Retina (tissue), 1 donor: ENCODE results near the gene FN1.
"Not testable (repeated sequence)": the region's sequence is repeated elsewhere in the genome, so short reads cannot be mapped to it uniquely, and the experiment has no call there.

Source experiments
- DNase-seq: peaks from one replicate; pipeline ENCODE4 v3.0.0-alpha.2; 2016

Gene FN1

DNA sequence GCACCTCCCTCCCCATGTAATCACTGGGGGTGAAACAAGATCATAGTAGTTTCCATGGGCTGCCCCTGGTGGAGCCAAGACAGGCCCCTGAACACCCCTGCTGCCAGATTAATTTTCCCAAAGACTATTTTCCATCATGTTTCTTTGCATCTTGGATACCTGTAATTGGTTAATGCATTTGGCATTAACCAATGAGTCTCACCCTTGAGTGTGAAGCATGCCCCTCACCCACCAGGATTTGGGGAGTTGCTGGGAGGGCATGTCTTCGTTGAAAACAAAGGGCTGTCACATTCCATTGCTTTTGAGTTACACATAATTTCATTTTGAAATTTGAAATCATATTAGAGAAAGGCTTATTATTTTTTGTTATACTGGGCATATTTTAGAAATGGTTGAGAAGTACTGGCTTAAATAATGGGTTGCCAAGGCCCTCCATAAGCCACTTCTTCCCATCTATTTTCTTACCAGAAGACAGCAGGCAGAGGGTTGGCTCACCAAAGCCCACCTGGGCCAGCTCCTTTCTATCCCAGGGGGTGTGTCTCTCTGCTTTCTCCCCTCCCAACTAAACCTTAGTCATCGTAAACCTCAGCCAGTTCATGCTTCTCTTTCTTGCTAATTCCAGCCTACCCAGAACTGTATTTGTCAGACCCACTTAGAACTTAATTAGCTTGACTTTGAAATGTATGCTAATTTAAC is 72.3 kb downstream of the FN1 start:
- DNase-seq = no peak

DNA sequence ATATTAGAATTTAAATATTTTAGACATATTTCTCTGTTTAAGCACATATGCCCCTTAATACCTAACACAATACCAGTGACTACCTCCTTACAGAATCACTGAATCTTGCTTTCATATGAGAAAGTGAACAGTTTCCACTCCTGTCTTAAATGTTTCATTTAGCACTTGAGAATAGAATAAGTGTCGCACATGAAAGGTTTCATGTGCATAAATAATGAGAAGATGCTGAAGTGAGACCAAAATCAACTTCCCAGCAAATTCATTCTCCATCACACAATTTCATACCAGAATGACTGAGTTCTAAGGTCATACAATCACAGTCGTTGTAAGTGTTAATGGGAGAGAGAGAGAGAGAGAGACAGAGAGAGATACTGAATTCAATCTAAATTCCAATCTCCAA is 72.8 kb downstream of the FN1 start:
- no peak for DNase-seq

DNA sequence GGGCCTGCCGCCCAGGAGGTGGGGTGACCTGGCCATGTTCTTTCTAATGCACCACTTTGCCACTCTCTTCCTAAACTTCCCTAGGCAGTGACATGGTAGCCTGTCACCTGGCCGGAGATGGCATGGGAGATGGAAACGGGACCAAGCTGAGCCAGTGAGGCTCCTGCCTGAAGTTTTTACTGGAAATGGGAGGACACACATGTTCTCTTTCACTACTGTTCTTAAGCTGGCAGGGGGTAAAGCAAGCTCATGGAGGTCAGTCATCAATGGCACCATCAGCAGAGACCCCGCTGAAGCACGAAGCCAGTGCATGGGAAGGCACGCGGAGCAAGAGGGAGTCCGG is 73.3 kb downstream of the FN1 start:
- DNase-seq = no peak

DNA sequence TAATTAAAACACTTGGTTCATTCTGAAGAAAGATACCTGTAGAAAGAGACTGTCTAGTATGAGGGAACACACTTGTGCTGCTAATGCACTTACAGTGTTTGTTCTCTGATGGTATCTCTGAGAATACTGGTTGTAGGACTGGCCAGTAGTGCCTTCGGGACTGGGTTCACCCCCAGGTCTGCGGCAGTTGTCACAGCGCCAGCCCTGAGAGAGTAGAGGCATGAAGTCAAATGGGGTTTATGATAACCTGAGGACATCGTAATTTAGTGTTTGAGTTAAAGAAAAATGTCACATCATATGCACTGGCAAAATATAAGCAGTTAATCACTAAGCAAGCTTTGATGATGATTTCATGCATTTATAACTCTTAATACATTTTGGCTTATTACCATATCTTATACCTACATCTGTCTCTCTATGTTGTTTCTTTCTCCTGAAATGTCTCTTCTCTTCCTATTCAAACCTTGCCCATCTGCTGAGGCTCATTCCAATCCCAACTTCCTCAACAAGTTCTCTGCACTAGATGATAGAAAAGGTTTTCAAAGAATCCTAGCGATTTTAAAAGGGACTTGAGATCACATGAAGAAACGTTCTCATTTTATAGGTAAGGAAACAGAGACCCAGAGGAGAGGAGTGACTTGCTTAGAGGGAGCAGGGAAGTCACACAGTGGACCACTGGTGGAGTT is 73.8 kb downstream of the FN1 start:
- no peak for DNase-seq

DNA sequence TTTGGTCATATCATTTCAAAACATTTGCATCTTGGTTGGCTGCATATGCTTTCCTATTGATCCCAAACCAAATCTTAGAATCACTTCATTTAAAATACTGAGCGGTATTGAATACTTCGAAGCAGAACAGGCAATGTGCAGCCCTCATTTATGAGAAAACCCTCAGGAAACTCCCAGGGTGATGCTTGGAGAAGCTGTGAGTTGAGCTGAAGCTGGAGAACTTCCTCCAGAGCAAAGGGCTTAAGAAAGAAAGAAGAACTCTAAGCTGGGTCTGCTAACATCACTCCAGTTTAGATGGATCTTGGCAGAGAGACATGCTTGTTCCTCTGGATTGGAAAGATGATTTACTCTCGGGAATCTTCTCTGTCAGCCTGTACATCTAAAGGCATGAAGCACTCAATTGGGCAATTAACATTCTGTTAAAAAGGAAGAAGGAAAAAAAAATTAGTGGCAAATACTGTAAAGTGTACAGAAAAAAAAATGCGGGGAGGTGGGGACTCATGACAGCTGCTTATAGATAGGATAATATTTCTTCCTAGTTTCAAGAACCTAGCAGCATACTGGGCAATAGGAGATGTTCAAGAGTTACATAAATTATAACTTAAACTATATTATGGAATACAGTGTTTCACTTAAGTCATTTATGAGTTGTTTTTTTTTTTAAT is 74.5 kb downstream of the FN1 start:
- no peak for DNase-seq

DNA sequence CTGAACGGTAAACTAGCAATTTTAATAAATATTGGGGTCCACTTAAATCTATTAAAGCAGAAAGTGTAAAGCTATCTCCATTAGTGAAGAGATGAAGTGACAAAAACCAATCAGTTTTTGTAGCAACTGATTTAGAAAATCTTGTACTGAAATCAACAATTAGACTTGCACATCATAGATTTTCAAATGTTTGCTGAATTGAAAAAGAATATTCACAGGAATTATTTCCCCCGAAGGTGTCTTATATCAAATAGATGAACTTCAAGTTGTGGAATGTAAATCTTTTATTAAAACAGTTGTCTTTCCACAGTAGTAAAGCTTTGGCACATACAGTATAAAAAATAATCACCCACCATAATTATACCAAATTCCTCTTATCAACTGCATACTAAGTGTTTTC is 75.3 kb downstream of the FN1 start:
- DNase-seq = no peak

DNA sequence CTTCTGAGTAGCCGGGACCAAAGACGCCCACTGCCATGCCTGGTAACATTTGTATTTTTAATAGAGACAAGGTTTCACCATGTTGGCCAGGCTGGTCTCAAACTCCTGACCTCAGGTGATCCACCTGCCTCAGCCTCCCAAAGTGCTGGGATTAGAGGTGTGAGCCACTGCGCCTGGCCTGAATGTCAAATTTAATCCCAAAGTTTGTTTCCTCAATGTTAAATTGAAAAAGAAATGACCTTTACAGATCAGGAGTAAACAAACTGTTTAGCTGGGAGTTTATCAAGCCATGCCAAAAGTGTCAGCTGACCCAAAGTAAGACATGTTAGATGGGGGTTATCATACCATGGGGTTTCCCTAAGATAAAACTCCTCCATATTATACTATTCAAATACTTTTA is 75.8 kb downstream of the FN1 start:
- DNase-seq = not testable (repeated sequence)

DNA sequence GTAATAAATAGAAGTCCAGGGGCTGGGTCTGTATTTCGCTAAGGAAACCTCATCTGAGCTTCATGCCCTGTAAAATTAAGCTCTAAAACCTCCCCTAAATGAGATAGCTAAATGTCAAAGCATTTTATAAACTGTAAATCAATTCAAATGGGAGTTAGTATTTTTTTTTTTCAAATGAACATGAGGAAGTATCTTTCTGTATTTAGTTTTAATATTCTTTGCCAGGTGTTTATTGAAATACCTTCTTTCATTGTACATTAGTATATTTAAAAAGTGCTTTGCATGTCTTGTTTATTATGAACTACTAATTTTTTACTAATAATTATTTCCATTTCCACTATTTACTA is 76.3 kb downstream of the FN1 start:
- no peak for DNase-seq

DNA sequence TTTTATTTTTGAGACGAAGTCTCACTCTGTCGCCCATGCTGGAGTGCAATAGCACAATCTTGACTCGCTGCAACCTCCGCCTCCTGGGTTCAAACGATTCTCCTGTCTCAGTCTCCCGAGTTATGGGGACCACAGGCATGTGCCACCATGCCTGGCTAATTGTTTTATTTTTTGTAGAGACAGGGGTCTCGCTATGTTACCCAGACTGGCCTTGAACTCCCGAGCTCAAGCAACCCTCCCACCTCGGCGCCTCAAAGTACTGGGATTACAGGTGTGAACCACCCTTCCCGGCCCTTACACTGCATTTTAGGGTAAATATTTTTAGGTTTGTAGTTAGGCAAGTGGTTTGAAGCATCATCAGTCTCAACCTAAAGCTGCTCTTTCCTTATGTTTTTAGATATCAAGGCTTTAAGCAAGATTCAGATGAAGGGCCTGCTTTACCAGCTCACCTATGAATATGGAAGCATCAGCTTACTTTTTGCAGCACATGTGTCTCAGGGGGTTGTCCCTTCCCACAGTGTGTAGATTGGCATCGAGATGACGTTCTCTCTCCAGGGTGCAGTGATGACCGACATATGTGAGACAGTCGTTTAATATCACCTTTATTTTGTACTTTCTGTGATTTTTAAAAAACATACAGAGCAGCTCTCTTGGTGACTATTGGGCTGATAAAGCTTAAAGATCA is 76.8 kb downstream of the FN1 start:
- no peak for DNase-seq

DNA sequence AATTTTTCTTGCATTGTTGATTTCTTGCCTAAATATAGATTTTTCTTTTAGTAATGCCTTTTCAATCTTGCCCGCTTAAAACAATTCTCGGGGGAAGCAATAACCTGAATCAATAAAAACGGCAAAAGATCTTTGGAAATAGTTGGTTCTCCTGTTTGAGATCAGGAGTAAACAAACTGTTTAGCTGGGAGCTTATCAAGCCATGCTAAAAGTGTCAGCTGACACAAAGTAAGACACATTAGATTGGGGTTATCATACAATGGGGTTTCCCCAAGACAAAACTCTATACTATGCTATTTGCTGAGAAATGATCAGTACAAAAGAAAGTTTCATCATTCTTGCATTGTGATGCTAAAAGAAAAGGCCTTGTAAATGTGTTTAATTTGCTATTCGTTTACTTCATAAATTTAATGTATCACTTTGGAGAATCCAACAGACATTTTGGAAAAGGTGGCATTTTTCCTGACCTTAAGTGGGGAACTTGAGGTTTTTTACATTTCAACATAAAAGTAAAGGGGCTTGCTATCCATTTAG is 77.5 kb downstream of the FN1 start:
- no peak for DNase-seq

DNA sequence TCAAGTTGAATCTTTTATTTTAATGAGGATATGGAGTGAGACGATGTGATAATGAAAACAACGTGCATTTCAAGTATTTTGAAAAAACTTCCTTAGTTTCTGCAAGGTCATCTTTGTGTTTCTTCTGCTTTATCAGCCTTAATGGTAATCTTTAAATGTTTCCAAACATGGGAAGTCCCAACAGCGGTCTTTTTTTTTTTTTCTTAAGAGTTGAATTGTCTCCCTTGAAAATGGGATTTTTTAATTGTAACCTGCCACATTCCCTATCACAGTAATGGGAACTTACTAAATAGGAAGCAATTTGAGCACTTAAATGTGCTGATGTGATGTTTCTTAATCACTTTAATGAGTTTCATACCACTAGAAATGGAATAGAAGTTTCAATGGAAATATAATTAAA is 78.2 kb downstream of the FN1 start:
- DNase-seq = no peak

DNA sequence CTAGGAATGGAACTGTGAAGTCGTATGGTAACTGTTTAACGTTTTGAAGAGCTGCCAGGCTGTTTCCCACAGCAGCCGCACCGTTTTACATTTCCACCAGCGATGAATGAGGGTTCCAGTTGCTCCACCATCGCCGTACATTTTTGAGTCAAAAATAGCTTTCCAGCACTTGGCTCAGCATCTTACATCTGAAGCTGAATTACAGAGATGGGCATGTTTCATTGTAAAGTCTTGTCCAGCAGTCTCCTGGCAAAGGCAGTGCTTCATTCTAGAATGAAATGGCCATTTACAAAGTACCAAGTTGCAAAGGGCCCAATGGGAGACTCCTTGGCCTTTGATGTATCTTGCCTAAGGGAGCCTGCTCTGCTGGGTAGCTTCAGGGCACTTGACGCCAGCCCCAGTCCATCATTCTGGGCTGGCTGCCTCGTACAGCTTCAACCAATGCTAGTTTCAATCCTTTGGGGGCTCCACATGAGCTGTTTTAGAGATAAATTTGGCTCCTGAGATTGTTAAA is 78.9 kb downstream of the FN1 start:
- no peak for DNase-seq

DNA sequence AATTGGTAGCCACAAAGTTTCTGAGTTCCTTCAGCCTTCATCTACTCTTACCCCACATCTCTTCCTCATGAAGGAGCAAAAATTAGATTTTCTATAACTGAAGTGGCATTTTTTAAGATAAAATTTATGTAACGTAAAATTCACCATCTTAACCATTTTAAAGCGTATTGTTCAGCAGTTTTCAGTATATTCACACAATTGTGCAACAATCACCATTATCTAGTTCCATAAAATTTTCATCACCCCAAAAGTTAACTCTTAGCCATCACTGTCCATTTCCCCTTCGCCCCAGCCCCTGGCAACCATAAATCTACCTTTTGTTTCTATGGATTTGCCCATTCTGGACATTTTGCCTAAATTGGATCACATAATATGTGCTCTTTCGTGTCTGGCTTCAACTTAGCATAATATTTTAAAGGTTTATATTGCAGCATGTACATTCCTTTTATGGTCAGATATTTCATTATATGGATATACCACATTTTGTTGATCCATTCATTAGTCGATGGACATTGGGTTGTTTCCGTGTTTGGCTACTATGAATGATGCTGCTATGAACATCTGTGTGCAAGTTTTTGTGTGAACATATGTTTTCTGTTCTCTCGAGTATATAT is 79.4 kb downstream of the FN1 start:
- DNase-seq = no peak

DNA sequence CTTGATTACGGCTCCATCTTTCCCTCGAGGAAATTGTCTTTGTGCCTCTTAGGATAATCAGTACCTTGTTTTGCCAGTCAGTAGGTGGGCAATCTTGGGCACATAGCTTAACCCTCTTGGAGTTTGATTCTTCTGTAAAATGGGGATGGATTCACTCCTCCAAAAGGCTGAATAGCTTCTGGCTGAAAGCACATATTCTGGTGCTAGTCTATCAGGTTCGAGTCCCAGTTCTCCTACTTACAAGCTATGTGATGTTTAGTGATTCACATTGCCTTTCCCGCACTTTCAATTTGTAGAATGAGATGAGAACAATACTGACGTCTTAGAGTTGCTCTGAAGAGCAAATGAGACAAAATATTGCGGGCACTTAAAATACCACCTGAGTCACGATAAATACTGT is 80.1 kb downstream of the FN1 start:
- DNase-seq = no peak

DNA sequence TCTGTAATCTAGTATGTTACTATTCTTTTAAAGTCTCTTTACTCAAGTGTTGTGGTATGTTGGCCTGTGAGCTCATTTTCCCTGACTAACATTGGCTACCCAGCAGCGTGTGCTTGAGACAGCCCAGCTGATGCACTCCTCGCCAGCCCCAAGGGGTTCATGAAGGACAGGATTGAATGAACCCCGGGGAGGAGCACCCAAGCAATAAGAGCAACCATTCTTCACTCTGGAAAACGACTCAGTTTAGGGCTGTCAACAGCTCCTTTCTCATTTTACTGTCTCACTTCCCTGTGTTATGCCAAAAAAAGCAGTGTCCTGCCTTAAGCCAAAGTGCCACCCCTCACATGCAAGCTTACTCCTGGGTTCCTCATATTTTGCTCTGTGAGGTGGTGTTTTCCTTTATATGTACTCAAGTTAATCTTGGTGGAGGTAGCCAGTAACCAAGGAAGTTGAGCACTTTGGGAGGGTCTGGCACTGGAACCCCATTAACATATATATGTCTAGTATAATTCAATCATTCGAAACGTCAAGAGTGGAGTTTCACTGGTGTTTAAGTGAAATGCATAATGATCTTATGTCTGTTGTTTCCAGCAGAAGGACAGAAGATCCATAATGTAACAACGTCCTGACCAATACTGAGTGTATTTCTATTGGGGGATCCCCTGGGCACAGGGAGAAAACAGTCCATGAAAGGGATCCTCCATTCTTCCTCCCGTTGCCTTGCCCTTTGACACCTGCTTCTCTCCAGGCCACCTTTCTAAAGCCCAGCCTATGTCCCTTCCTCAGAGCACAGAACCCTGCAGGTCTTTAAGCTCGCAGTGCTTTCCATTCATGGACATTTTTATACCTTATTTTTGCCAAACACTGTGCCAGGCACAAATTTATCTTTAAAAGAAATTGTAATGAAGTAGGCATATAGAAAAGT is 80.8 kb downstream of the FN1 start:
- DNase-seq = no peak

DNA sequence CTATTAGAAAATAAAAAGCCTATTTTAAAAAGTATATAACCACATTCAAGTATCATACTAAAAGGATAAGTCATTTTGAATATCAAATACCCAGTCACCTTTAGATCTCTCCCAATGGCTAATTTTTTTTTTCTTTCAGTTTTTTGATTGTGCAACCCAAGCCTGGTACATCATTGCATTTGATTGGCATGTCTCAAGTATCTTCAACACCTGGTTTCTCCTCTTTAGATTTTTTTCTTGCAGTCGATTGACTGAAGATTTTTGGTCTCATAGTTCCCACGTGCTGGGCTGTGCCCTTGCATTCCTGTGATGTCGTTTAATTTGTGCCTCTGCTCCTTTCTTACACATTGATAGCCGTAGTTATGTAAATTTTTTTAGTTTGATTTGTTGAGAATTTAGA is 83.3 kb downstream of the FN1 start:
- no peak for DNase-seq

DNA sequence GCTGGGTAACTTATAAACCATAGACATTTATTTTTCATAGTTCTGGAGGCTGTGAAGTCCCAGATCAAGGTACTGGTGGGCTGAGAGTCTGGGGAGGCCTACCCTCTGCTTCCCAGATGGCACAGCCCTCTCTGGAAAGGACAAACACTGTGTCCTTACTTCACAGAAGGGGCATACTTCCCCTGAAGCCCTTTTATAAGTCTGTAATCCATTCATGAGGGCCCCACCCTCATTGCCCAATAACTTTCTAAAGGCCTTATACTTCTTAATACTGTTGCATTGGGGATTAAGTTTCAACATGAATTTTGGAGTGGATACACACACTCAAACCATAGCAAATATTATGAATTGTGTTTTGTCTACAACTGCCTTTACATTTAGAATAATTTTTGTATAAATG is 88.0 kb downstream of the FN1 start:
- DNase-seq = no peak

DNA sequence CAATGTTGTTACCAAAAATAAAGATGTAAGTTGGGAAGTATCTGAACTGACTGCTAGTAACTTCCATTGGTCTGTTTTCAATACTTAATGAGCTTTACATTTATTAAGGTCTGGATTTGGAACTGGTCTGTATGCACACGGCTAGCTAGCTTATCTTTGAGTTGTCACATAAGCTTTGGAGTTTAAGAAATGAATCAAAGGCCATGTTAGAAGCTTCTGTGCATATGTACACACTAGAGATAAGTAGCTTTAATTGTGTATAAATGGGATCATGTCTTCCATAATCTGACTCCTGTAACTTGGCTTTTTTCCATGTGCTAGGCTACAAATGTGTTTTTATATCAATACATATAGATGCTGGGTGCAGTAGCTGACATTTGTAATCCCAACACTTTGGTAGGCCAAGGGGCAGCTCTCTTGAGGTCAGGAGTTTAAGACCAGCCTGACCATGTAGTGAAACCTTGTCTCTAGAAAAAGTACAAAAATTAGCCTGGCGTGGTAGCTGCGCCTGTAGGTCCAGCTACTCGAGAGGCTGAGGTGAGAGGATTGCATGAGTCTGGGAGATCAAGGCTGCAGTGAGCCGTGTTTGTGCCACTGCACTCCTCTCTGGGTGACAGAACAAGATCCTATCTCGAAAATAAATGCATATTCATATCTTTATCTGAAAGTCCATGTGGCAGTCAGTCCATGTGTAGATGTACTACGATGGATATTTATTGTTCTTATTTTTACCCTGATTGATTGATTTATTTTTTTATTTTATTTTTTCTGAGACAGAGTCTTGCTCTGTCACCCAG is 96.8 kb downstream of the FN1 start:
- DNase-seq = no peak

DNA sequence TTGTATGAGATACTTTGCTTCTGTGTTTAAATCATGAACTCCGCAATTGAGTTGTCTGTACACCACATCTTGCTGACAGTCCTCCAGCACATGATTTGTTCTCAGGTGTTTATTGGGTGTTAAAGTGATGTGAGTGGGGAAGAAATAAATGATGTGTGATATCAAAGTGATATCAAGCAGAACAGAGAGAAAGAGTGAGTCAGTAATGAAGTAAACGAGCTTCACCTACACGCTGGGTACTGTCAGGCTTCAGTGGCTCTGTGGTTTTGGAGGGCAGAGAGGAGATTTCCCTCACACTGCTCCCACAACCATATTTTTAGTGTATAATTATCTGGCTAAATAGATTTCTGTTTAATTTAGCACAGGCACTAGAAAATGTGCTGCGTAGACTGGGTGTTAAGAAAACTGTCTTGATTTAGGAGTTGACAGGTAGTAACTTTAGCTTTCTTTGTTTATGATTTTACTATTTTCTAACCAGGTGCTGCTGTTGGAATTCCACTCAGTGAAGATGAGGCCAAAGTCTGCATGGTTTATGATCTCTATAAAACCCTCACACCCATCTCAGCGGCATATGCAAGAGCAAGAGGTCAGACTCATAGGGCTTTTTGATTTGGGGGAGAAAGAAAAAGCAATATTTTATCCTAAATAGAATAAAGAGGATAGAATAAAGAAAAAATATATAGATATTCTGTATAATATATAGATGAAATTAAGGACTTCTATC is 102.8 kb downstream of the FN1 start:
- DNase-seq = no peak

DNA sequence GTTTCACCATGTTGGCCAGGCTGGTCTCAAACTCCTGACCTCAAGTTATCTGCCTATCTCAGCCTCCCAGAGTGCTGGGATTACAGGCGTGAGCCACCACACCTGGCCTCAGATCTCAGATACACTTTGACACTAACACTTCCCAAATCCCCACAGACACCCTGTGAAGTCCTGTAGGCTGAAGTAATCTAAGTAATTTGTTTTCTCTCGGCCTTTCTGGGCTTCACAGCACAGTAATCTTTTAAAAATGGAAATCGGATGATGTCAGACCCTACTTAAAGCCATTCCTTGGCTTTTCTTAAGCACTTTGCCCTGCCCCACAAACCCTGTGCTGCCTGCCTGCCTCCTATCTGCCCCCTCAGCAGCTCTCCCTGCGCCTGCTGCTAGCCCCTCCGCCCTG is 107.8 kb downstream of the FN1 start:
- no peak for DNase-seq
